Small intestine (tissue), 7 donors: ENCODE measurements around the gene TNKS2. TPM values are rescaled to one million over a fixed set of nuclear protein-coding genes. Genes with fewer than 3 reads are reported as not detected.

Source experiments
- DNase-seq, 2 donors: peaks; one replicate each; pipeline versions ENCODE4 v3.0.0 to v3.0.0-alpha.2; 2013
- FAIRE-seq: peaks from 2 replicates; lab custom pipeline; 2012; peaks lifted over from hg19 to GRCh38; lab: Jason Lieb, UNC
- H3K27ac ChIP-seq, 3 donors: one replicate each; pipeline ENCODE4 v1.5.1; 2013; ENCODE audit warnings: low read length in 2 of 3, mild to moderate bottlenecking in 2 of 3, control low read depth in 1 of 3, inconsistent platforms in 1 of 3, low read depth in 1 of 3, moderate library complexity in 1 of 3
- H3K27me3 ChIP-seq, 3 donors: one replicate each; pipeline ENCODE4 v1.6.1; 2013; ENCODE audit warnings: low read length in 3 of 3, inconsistent platforms in 1 of 3; ENCODE audit not compliant: control insufficient read depth in 3 of 3, insufficient read depth in 3 of 3
- H3K36me3 ChIP-seq, 3 donors: one replicate each; pipeline ENCODE4 v1.6.1; 2013; ENCODE audit warnings: low read length in 3 of 3, inconsistent platforms in 1 of 3, low read depth in 1 of 3, mild to moderate bottlenecking in 1 of 3, moderate library complexity in 1 of 3; ENCODE audit not compliant: control insufficient read depth in 3 of 3, insufficient read depth in 2 of 3
- H3K4me1 ChIP-seq, 3 donors: one replicate each; pipeline ENCODE4 v1.6.1; 2013; ENCODE audit warnings: low read length in 2 of 3, inconsistent platforms in 1 of 3, low read depth in 1 of 3, mild to moderate bottlenecking in 1 of 3, moderate library complexity in 1 of 3; ENCODE audit not compliant: control insufficient read depth in 3 of 3, insufficient read depth in 2 of 3
- H3K4me3 ChIP-seq, 3 donors: one replicate each; pipeline ENCODE4 v1.5.1; 2013; ENCODE audit warnings: low read length in 3 of 3, control low read depth in 1 of 3, inconsistent platforms in 1 of 3, low read depth in 1 of 3, mild to moderate bottlenecking in 1 of 3, moderate library complexity in 1 of 3
- H3K9me3 ChIP-seq, 2 donors: one replicate each; pipeline ENCODE4 v1.6.1; 2013; ENCODE audit warnings: low read depth in 1 of 2, low read length in 1 of 2; ENCODE audit not compliant: control insufficient read depth in 2 of 2, insufficient read depth in 1 of 2
- WGBS, 3 donors: extraction: QIAGEN DNeasy Blood & Tissue Kit; methylation state at CpG; one replicate each; pipeline ENCODE4 v1.1.7; 2013; 5-methylcytosine and 5-hydroxymethylcytosine counted together
- polyA plus RNA-seq, 4 donors: library from polyadenylated mRNA; stranded (reverse) in 3 of 4; unstranded in 1 of 4; fragments of 200-250 nt in 3 of 4; fragments of 120-200 nt in 1 of 4; gene quantifications; one replicate each; pipeline versions ENCODE4 v1.2.1 to v1.2.3, GENCODE V29; 2013
- donor health status: healthy with polysubstance abuse.
- donor health status: control.
- donor health status: control.
- donor health status: Bipolar disorder and iron deficiency.
- donor health status: healthy.

TNKS2 gene
- polyA plus RNA-seq, 4 donors = 9.2 to 30.0 (median 10.2) TPM

DNA sequence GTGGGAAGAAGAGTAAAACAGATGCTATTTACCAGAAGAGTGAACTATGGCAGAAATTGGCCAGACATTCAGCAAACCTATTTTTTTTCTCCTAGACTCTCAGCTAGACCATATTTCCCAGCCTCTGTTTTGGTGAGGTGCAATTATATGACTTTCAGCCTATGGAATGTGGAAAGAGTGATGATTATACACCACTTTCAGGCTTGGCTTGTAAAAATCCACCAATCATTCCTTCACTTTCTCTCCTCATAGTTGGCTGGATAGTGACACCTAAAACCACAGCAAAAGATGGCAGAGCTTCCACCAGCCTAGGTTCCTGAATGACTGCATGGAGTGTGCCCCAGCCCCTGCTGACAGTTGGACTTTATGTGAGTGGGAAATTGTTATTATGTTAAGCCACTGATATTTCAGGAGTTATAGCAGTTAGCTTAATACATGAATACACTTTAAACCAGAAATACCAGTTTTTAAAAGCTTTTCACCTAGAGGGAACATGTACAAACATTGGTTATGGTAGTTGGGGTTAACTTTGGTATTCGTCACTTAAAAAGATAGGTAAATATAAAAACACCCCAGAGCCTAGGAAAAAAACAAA, 19.1 kb upstream of the TNKS2 start:
- H3K4me1 ChIP-seq = no peaks in the 10 kb centered on the region
- no peaks in the 10 kb centered on the region for H3K9me3 ChIP-seq
- WGBS, 3 donors = 73 to 90% (median 83%) methylated on average over 1 of the region's 1 CpG
- DNase-seq (no peak), FAIRE-seq (no peak)
- peaks cover 0 to 3% (median 0%) of the 10 kb centered on the region in 3 donors for H3K27me3 ChIP-seq
- H3K27ac ChIP-seq = no peak overlapping the region
- H3K36me3 ChIP-seq = no peaks in the 10 kb centered on the region
- H3K4me3 ChIP-seq = no peak overlapping the region

DNA sequence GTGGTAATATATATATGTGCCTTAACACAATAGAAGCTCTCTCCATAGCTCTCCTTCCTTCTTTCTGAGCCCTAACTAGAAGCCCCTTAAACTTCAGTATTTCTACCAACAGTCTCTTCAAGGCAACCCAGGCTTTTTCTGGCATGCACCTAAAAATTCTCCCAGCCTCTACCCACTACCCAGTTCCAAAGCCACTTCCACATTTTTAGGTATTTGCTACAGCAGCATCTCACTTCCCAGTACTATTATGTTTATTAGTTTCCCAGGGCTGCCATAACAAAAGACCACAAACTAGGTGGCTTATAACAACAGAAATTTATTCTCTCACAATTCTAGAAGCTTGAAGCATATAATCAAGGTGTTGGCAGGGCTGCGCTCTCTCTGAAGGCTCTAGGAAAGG, 15.7 kb upstream of the TNKS2 start:
- Histone ChIP-seq H3K4me3 (no peak overlapping the region), H3K27me3 (no peaks in the 10 kb centered on the region), H3K27ac (no peak overlapping the region), H3K36me3 (no peaks in the 10 kb centered on the region), H3K9me3 (no peaks in the 10 kb centered on the region), H3K4me1 (no peaks in the 10 kb centered on the region)
- WGBS, 3 donors = 94 to 100% (median 100%) methylated on average over 1 of the region's 1 CpG
- no peak for DNase-seq
- no peak for FAIRE-seq

DNA sequence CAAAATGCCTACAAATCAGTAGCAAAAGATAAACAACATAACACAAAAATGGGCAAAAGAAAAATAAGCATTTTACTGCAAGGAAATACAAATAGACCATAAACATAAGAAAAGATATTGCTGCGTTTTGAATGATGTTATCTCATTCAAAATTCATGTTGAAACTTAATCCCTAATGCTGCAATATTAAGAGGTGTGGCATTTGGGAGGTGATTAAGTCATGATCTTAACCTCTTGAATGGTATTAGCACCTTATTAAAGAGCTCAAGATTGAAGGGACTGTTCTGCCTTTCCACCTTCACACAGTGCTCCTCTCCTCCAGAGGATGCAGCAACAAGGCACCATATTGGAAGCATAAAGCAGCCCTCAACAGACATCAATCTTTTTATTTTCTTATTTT, 12.4 kb upstream of the TNKS2 start:
- FAIRE-seq (no peak), DNase-seq (no peak)
- WGBS, 3 donors = 28 to 57% (median 35%) methylated on average over 1 of the region's 1 CpG
- H3K4me1 ChIP-seq = no peaks in the 10 kb centered on the region
- no peak overlapping the region for H3K27ac ChIP-seq
- H3K36me3 ChIP-seq = no peaks in the 10 kb centered on the region
- H3K4me3 ChIP-seq = no peak overlapping the region
- H3K9me3 ChIP-seq = no peaks in the 10 kb centered on the region
- no peaks in the 10 kb centered on the region for H3K27me3 ChIP-seq

DNA sequence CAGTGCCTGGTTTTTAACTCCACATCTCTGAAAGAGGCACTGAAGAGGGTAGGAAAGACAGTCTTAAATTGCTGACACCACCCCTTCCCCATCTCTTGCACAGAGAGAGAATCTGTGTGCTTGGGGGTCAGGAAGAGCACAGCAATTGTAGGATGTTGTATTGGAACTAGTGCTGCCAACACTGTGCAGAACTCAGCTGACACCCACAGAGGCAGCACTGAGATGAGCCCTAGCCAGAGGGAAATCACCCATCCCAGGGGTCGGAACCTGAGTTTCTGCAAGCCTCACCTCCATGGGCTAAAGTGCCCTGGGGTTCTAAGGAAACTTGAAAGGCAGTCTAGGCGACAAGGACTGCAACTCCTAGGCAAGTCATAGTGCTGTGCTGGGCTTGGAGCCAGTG, 11.0 kb upstream of the TNKS2 start:
- WGBS, 3 donors = 90 to 94% (median 91%) methylated on average over 2 of the region's 2 CpGs
- no peak for FAIRE-seq
- Histone ChIP-seq H3K27ac (no peak overlapping the region), H3K36me3 (no peaks in the 10 kb centered on the region), H3K9me3 (no peaks in the 10 kb centered on the region), H3K4me3 (no peak overlapping the region), H3K27me3 (no peaks in the 10 kb centered on the region), H3K4me1 (no peaks in the 10 kb centered on the region)
- DNase-seq = no peak

DNA sequence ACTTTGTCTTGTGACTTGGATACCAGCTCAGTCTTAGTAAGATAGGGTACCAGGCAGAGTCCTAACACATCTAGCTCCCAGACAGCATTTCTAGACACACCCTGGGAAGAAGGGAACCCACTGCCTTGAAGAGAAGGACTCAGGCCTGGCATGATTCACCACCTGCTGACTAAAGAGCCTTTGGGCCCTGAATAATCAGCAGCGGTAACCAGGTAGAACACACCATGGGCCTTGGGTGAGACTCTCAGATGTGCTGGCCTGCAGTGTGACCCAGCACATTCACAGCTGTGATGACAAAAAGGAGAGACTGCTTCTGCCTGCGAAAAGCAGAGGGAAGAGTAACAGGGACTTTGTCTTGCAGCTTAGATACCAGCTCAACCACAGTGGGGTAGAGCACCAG, 10.4 kb upstream of the TNKS2 start:
- no peaks in the 10 kb centered on the region for H3K36me3 ChIP-seq
- DNase-seq = no peak
- H3K4me1 ChIP-seq = no peaks in the 10 kb centered on the region
- FAIRE-seq = no peak
- no peak overlapping the region for H3K4me3 ChIP-seq
- H3K27ac ChIP-seq = no peak overlapping the region
- no peaks in the 10 kb centered on the region for H3K9me3 ChIP-seq
- WGBS, 3 donors = 96 to 100% (median 96%) methylated on average over 2 of the region's 2 CpGs
- H3K27me3 ChIP-seq = no peaks in the 10 kb centered on the region

DNA sequence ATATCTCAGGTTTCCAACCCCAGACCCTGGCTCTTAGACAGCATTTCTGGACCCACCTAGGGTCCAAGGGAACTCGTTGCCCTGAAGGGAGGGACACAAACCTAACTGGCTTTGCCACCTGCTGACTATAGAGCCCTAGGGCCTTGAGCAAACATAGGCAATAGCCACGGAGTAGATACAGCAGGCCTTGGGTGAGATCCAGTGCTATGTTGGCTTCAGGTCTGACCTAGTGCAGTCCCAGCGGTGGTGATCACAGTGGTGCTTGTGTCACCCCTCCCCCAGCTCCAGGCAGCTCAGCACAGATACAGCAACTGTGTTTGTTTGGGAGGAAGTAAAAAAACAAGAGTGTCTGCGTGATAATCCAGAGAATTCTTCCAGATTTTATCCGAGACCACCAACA, 9.7 kb upstream of the TNKS2 start:
- no peaks in the 10 kb centered on the region for H3K4me1 ChIP-seq
- H3K4me3 ChIP-seq = no peak overlapping the region
- no peaks in the 10 kb centered on the region for H3K9me3 ChIP-seq
- DNase-seq = no peak
- FAIRE-seq = no peak
- no peak overlapping the region for H3K27ac ChIP-seq
- WGBS, 3 donors = 65 to 73% (median 69%) methylated on average over 5 of the region's 5 CpGs
- no peaks in the 10 kb centered on the region for H3K36me3 ChIP-seq
- no peaks in the 10 kb centered on the region for H3K27me3 ChIP-seq

DNA sequence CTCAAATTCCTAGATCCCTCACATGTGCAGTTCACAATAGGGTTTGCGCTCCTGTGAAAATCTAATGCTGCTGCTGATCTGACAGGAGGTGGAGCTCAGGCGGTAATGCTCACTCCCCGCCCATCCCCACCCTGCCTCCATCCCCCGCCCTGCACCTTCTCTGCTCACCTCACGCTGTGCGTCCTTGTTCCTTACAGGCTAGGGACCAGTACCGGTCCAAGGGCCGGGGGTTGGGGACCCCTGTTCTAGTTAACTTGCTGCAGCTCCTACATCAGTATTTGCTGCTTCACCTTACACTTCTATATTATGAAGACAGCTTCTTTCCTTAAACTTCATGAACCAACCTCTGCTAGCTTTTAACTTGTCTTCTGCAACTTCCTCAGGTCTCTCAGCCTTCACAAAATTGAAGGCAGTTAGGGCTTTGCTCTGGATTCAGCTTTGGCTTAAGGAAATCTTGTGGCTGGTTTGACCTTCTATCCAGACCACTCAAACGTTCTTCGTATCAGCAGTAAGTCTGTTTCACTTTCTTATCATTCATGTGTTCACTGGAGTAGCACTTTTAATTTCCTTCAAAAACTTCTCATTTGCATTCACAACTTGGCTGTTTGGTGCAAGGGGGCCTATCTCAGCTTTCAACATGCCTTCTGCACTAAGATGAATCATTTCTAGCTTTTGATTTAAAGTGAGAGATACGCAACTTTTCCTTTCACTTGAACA, 1.7 kb upstream of the TNKS2 start:
- no peak for FAIRE-seq
- Histone ChIP-seq H3K9me3 (no peaks in the 10 kb centered on the region), H3K4me1 (peaks cover 0 to 10% (median 4%) of the 10 kb centered on the region in 3 donors)

DNA sequence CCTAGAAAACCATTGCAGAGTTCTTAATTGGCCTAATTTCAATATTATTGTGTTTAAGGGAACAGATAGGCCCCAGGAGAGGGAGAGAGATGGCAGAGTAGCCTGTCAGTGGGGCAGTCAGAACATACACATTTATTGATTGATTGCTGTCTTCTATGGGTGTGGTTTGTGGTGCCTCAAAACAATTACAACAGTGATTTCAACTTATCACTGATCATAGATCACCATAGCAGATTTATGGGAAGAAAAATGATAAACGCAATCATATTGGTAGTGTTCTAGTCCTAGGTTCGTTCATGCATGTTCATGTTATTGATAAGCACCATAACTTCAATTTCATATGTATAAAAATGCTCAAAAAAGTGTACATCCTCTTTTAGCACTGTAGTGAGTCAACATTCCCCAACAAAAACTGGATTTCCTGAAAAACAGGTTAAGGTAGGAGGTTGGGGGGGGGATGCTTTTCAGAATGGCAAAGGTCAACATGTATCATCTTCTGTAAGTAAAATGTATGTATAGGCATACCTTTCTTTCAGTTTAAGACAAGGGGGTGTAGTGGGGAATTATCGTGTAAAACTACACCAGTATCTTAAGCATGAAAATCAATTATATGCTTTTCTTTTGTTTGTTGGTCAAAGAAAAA, 1.1 kb upstream of the TNKS2 start:
- DNase-seq = peak in 1 of 2 donors; percentile 24
- H3K36me3 ChIP-seq = peaks cover 0 to 4% (median 0%) of the 10 kb centered on the region in 3 donors
- peak overlapping the region in 2 of 3 donors; percentile 51 to 75 for H3K4me3 ChIP-seq
- no peak for FAIRE-seq
- H3K9me3 ChIP-seq = no peaks in the 10 kb centered on the region
- no peaks in the 10 kb centered on the region for H3K27me3 ChIP-seq
- H3K27ac ChIP-seq = peak overlapping the region in 2 of 3 donors; percentile 77 to 95
- 3 to 27% (median 14%) methylated on average over 3 of the region's 3 CpGs for WGBS, 3 donors
- peaks cover 0 to 10% (median 4%) of the 10 kb centered on the region in 3 donors for H3K4me1 ChIP-seq

More for the DNA sequence above, 1.7 kb upstream of the TNKS2 start:
- H3K27ac ChIP-seq = peak overlapping the region; percentile 76 to 87 (median 77)
- peak overlapping the region; percentile 36 to 51 (median 44) for H3K4me3 ChIP-seq
- WGBS, 3 donors = 2 to 12% (median 4%) methylated on average over 11 of the region's 11 CpGs
- DNase-seq = peak; percentile 58 to 72
- peaks cover 0 to 3% (median 0%) of the 10 kb centered on the region in 3 donors for H3K36me3 ChIP-seq
- H3K27me3 ChIP-seq = no peaks in the 10 kb centered on the region
